DOHH2 (cell line): ENCODE data around the gene TNRC6A.

Experiments used
- H3F3A ChIP-seq: fragments of 200-600 bp; sonication (generic), shearing (Covaris generic); 2 replicates; pipeline ENCODE4 v1.6.0; 2016; ENCODE audit warnings: antibody characterized with exemption, mild to moderate bottlenecking; ENCODE audit not compliant: control insufficient read depth, insufficient read depth
- H3K27ac ChIP-seq: fragments of 200-600 bp; sonication (generic); 2 replicates; pipeline ENCODE4 v1.5.1; 2014; ENCODE audit warnings: low read depth, mild to moderate bottlenecking, low read length, moderate library complexity
- H3K27me3 ChIP-seq: fragments of 200-600 bp; sonication (generic); 2 replicates; pipeline ENCODE4 v1.6.1; 2014; ENCODE audit warnings: mild to moderate bottlenecking, low read length, mixed read lengths; ENCODE audit not compliant: control insufficient read depth
- H3K36me3 ChIP-seq: fragments of 200-600 bp; sonication (generic); 2 replicates; pipeline ENCODE4 v1.6.1; 2014; ENCODE audit warnings: mild to moderate bottlenecking, low read length, moderate library complexity, mixed read lengths; ENCODE audit not compliant: control insufficient read depth
- H3K4me1 ChIP-seq: fragments of 200-600 bp; sonication (generic); 2 replicates; pipeline ENCODE4 v1.6.1; 2014; ENCODE audit warnings: mild to moderate bottlenecking, low read length, mixed read lengths; ENCODE audit not compliant: control insufficient read depth
- H3K4me2 ChIP-seq: fragments of 200-600 bp; sonication (generic); 2 replicates; pipeline ENCODE4 v1.6.0; 2014; ENCODE audit warnings: mild to moderate bottlenecking, low read length, moderate library complexity
- H3K4me3 ChIP-seq: fragments of 200-600 bp; sonication (generic); 2 replicates; pipeline ENCODE4 v1.5.1; 2014; ENCODE audit warnings: mild to moderate bottlenecking, low read length, mixed read lengths
- H3K79me2 ChIP-seq: fragments of 200-600 bp; sonication (generic); 2 replicates; pipeline ENCODE4 v1.6.1; 2014; ENCODE audit warnings: mild to moderate bottlenecking, low read length, mixed read lengths; ENCODE audit not compliant: control insufficient read depth
- H3K9me2 ChIP-seq: fragments of 200-600 bp; sonication (generic); replicated peaks from 2 replicates; pipeline ENCODE4 v1.6.1; 2014; ENCODE audit warnings: mild to moderate bottlenecking, low read length, mixed read lengths; ENCODE audit not compliant: control insufficient read depth
- H3K9me3 ChIP-seq: fragments of 200-600 bp; sonication (generic); 2 replicates; pipeline ENCODE4 v1.6.1; 2014; ENCODE audit warnings: antibody characterized with exemption, low read length, mixed read lengths; ENCODE audit not compliant: control insufficient read depth, insufficient read depth
- H4K20me1 ChIP-seq: fragments of 200-600 bp; sonication (generic); 2 replicates; pipeline ENCODE4 v1.6.0; 2014; ENCODE audit warnings: low read depth, mild to moderate bottlenecking, antibody characterized with exemption, low read length, moderate library complexity; ENCODE audit not compliant: control insufficient read depth, insufficient read depth
- EZH2phosphoT487 ChIP-seq: fragments of 200-600 bp; sonication (generic); IDR thresholded peaks from 2 replicates; pipeline ENCODE4 v1.6.1; 2017; ENCODE audit warnings: borderline replicate concordance, mild to moderate bottlenecking, antibody characterized with exemption, low read length, moderate library complexity, mixed read lengths
- TF ChIP-seq, protein P1 (sequence below): fragments of 200-600 bp; sonication (generic); IDR thresholded peaks from one replicate; pipeline ENCODE4 v1.5.1; 2014; ENCODE audit warnings: antibody characterized with exemption, mild to moderate bottlenecking, low read depth, low read length; ENCODE audit not compliant: poor library complexity, severe bottlenecking

TNRC6A gene

DNA sequence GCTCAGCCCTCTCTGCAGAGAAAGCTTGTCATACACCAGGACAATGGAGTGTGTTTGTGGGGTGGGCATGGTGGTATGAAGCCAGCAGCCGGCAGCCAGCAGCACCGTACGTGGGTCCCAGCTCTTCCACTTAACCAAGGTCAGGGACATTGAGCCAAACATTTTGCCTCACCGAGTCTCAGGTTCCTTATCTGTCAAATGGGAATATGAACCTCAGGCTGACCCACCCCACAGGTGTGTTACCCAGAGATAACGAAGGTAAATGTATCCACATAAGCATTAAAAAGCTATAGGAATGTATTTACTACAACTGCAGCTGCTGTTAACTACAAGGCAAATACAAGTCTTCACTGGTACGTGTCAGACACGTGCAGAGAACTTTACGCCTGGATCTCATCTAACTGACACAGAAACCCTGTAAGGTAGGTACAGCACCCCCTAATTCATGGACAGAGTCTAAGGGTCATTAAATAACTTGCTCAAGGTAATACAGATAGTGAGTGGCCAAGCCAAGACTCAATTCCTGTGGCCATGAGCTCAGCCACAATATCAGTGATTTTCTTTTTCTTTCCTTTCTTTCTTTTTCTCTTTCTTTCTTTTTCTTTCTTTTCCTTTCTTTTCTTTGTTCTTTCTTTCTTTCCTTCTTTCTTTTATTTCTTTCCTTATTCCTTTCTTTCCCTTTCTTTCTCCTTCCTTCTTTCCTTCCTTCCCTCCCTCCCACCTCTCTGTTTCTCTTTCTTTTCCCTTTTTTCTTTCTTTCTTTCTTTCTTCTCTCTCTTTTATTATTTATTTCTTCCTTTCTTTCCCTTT is 117.3 kb downstream of the TNRC6A start:
- H3K27ac ChIP-seq: no peak overlapping the region
- H3K79me2 ChIP-seq: no peaks in the 10 kb centered on the region
- H3K4me2 ChIP-seq: no peak overlapping the region
- H3K9me3 ChIP-seq: no peaks in the 10 kb centered on the region
- H3K27me3 ChIP-seq: no peaks in the 10 kb centered on the region
- H3K9me2 ChIP-seq: no peaks in the 10 kb centered on the region
- no peaks in the 10 kb centered on the region for H3K36me3 ChIP-seq
- H3F3A ChIP-seq: no peaks in the 10 kb centered on the region
- TF ChIP-seq, protein P1, sequence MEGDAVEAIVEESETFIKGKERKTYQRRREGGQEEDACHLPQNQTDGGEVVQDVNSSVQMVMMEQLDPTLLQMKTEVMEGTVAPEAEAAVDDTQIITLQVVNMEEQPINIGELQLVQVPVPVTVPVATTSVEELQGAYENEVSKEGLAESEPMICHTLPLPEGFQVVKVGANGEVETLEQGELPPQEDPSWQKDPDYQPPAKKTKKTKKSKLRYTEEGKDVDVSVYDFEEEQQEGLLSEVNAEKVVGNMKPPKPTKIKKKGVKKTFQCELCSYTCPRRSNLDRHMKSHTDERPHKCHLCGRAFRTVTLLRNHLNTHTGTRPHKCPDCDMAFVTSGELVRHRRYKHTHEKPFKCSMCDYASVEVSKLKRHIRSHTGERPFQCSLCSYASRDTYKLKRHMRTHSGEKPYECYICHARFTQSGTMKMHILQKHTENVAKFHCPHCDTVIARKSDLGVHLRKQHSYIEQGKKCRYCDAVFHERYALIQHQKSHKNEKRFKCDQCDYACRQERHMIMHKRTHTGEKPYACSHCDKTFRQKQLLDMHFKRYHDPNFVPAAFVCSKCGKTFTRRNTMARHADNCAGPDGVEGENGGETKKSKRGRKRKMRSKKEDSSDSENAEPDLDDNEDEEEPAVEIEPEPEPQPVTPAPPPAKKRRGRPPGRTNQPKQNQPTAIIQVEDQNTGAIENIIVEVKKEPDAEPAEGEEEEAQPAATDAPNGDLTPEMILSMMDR: no peak
- TF ChIP-seq EZH2phosphoT487: no peak
- H4K20me1 ChIP-seq: no peaks in the 10 kb centered on the region
- H3K4me1 ChIP-seq: no peaks in the 10 kb centered on the region
- H3K4me3 ChIP-seq: no peak overlapping the region

DNA sequence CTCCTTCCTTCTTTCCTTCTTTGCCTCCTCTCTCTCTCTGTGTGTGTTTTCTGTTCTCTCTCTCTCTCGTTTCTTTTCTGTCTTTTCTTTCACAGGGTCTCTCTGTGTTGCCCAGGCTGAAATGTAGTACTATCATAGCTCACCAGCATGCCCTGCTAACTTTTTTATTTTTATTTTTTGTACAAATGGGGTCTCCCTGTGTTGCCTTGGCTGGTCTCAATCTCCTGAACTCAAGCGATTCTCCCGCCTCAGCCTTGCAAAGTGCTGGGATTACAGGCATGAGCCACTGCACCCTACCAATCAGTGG is 117.9 kb downstream of the TNRC6A start:
- H3K4me3 ChIP-seq: no peak overlapping the region
- no peaks in the 10 kb centered on the region for H3K79me2 ChIP-seq
- H3K9me2 ChIP-seq: no peaks in the 10 kb centered on the region
- H3K36me3 ChIP-seq: no peaks in the 10 kb centered on the region
- H3K27ac ChIP-seq: no peak overlapping the region
- H3K9me3 ChIP-seq: no peaks in the 10 kb centered on the region
- H3K27me3 ChIP-seq: no peaks in the 10 kb centered on the region
- no peaks in the 10 kb centered on the region for H4K20me1 ChIP-seq
- no peaks in the 10 kb centered on the region for H3K4me1 ChIP-seq
- TF ChIP-seq EZH2phosphoT487: no peak
- TF ChIP-seq, protein P1: no peak
- H3F3A ChIP-seq: no peaks in the 10 kb centered on the region
- no peak overlapping the region for H3K4me2 ChIP-seq

DNA sequence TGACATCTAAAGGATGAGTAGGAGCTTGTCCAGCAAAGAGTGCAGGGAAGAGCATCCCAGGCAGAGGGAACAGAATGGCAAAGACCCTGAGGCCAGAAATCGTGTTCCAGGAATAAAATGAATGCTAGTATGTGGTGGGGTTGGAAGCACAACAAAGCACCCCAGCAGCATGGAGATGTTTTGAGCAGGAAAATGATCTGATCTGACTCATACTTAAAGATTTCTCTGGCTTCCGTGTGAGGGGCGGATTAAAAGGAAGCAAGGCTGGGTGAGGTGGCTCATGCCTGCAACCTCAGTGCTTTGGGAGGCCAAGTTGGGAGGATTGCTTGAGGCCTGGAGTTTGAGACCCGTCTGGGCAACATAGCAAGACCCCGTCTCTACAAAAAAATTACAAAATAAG is 118.6 kb downstream of the TNRC6A start:
- Histone ChIP-seq H3K79me2 (no peaks in the 10 kb centered on the region), H3K9me2 (no peaks in the 10 kb centered on the region), H3K27ac (no peak overlapping the region), H3K4me1 (no peaks in the 10 kb centered on the region), H3K4me2 (no peak overlapping the region), H3F3A (no peaks in the 10 kb centered on the region), H3K9me3 (no peaks in the 10 kb centered on the region), H3K4me3 (no peak overlapping the region), H3K36me3 (no peaks in the 10 kb centered on the region), H3K27me3 (no peaks in the 10 kb centered on the region), H4K20me1 (no peaks in the 10 kb centered on the region)
- TF ChIP-seq, protein P1: no peak
- TF ChIP-seq EZH2phosphoT487: no peak
